NCI-H1694 treated with DMSO at 0.1 percent for 48 hours (cell line): ENCODE results near the gene SGF29.
"Not testable (repeated sequence)": the region's sequence is repeated elsewhere in the genome, so short reads cannot be mapped to it uniquely, and the experiment has no call there.

ENCODE experiments used
- DNase-seq: peaks from one replicate; lab custom pipeline; 2025; lab: John Stamatoyannopoulos, UW

Gene SGF29

DNA sequence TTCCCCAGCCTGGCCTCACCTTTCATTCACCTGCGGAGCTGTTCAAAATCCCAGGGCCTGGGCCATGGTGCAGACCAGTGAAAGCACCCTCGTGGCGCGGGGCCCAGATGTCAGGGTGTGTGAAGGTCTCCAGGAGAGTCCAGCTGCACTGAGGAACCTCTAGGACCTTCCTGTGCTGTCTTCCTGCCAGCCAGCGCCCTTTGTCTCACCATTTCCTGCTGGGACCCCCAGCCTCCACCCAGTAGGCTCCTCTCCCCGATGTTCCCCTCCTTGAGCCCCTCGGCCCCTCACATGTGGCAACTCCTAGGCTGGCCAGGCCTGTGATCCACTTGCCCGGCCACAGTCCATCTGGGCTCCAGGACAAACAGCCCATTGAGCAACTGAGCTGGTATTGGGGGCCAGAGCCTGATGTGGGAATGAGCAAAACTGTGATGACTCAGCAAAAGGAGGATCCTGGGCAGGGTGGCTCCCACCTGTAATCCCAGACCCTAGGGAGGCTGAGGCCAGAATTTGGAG, 42.5 kb downstream of the SGF29 start:
- DNase-seq = no peak

DNA sequence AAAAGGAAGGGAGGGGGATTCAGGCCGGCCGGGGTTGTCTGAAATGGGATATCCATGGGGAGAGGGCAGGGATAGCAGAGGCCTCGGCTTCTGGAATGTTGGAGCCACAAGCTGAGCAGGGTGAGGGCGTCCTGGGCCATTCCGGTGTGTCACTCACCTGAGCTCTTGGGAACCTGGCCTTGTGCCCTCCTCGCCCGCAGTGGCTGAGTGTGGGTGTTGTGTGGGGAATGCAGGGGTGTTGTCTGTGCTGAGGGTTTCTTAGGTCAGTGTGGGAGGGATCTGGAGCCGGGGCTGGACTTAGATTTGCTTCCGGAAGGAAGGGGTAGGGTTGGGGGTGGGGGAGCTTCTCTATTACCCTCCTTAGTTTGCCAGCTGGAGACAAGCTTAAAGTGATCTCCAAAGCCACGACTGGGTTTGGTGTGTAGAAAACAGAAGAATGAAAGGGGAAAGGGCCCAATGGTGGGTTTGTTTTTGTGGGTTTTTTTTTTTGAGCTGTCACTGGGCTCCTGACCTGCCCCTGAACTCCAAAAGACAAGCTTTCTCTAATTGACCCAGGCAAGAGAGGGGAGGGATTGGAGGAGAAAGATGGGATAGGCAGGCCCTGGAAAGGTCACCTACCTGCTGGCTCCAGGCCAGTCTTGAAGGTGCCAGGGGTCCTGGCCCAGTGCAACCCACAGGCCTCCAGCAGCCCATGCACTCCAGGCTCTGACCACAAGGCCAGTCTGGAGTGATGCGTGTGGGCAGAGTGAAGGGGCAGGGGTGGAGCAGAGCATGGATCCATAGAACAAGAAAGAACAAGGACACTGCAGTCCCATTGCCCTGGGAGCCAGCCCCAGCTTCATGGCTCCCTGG, 43.3 kb downstream of the SGF29 start, which contains the start of gene SULT1A2:
Gene SULT1A2 (minus strand): TSS at position 211 of the 852 bp plus-strand sequence. CDS start 1,120 bp downstream, outside the sequence.
- DNase-seq = no peak

GRCh38 chr16:28597692-28598261, 44.1 kb downstream of the SGF29 start:
- no peak for DNase-seq

DNA sequence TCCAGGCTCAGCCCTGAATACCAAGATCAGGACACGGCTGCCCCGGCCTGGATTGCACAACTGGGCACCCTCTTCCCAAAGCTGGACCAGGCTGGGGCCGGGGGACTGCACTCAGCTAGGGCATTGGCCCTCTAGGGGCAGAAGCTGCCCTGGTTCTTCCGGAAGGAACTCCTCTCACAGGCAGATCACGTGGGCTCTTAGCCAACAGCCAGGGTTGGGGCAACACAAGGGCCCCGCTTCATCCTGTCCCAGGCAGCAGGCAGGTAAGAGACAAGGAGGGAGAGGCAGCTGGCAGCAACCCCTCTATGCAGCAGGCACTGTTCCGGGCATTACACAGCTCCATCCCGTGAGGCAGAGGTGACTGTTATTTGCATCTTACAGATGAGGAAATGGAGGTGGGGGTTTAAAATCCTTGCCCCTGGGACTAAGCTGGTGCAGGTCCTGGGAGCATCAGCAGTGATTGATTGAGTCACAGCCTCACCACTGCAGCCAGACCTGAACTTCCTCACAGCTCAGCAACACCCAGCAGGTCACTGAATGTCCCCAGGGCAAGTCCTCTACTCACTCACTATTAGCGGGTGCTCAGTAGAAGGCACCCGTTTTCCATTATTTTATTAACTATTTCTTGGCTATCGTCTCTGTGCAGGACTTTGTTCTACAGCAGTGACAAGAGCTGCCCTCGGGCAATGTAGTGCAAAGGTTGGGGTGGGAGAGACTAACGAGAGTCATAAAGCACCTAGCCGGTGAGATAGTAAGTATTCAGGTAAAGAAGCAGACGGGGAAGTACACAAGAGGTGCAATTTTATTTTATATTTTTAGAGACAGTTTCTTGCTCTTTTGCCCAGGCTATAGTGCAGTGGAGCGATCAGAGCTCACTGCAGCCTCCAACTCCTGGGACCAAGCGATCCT, 45.9 kb downstream of the SGF29 start:
- not testable (repeated sequence) for DNase-seq

- DNase-seq = not testable (repeated sequence)
These were observed 47.2 kb downstream of the SGF29 start for GRCh38 chr16:28600965-28601364.

- DNase-seq = not testable (repeated sequence)
These were observed 47.9 kb downstream of the SGF29 start for GRCh38 chr16:28601589-28601988.

GRCh38 chr16:28602062-28602461, 48.3 kb downstream of the SGF29 start:
- DNase-seq = not testable (repeated sequence)

GRCh38 chr16:28602529-28602928, 48.8 kb downstream of the SGF29 start:
- DNase-seq = no peak

GRCh38 chr16:28603381-28604185, 49.9 kb downstream of the SGF29 start:
- no peak for DNase-seq

DNA sequence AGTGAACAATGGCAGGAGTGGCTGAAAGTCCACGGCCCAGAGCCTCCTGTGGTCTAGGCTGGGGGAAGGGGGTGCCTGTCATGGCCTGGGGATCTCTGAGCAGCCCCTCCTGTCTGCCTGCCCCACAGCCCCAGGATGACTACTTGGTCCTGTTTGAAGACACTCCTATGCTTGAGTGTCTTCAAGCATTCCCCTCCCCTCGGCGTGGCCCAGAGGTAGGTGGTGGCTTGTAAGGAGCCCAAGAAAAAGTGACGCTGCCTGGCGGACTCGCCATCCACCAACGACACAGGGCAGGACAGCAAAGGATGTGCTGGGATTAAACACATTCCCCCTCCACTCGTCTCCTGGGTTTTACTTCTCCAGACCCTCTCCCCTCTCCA, 50.5 kb downstream of the SGF29 start:
- DNase-seq = no peak

- no peak for DNase-seq
These were observed 52.8 kb downstream of the SGF29 start for GRCh38 chr16:28606291-28607115.

DNA sequence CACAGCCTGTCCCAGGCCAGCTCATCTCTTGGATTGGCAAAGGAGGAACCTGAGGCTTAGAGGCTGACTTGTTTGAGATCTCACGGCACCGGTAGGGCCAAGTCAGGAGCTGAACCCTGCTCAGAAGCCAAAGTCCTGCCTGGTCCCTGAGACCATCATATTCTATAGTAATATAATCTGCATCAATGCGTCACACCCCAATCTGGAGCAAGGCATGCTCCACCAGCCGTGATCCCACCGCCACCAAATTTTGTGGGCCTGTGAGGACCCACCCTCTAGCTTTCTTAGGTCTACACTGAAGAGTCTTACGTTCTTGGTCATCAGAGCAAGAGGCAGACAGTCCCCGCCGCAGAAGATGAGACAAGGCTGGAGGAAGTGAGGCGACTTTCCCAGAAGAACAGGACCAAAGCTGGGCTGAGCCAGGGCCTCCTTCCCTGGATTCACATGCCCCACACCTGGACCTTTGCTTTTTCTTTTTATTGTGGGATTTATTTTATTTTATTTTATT, 53.5 kb downstream of the SGF29 start:
- DNase-seq = no peak

- not testable (repeated sequence) for DNase-seq
These were observed 54.2 kb downstream of the SGF29 start for GRCh38 chr16:28607681-28608495.

- not testable (repeated sequence) for DNase-seq
These were observed 54.7 kb downstream of the SGF29 start for GRCh38 chr16:28608496-28608808.

DNA sequence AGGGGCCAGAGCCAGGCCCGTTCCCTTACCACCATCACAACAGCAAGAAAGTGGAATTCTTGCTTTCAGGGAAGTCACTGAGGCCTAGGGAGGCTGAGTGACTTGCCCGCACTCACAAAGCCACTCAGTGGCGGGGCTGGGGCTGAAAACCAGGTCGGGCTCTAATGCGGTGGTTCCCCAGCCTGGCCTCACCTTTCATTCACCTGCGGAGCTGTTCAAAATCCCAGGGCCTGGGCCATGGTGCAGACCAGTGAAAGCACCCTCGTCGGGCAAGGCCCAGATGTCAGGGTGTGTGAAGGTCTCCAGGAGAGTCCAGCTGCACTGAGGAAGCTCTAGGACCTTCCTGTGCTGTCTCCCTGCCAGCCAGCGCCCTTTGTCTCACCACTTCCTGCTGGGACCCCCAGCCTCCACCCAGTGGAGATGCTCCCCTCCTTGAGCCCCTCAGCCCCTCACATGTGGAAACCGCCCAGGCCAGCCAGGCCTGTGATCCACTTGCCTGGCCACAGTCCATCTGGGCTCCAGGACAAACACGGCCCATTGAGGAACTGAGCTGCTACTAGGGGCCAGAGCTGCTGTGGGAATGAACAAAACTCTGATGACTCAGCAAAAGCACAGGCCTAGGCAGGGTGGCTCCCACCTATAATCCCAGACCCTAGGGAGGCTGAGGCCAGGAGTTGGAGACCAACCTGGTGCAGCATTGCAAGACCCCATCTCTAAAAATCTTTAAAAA, 55.3 kb downstream of the SGF29 start:
- not testable (repeated sequence) for DNase-seq

DNA sequence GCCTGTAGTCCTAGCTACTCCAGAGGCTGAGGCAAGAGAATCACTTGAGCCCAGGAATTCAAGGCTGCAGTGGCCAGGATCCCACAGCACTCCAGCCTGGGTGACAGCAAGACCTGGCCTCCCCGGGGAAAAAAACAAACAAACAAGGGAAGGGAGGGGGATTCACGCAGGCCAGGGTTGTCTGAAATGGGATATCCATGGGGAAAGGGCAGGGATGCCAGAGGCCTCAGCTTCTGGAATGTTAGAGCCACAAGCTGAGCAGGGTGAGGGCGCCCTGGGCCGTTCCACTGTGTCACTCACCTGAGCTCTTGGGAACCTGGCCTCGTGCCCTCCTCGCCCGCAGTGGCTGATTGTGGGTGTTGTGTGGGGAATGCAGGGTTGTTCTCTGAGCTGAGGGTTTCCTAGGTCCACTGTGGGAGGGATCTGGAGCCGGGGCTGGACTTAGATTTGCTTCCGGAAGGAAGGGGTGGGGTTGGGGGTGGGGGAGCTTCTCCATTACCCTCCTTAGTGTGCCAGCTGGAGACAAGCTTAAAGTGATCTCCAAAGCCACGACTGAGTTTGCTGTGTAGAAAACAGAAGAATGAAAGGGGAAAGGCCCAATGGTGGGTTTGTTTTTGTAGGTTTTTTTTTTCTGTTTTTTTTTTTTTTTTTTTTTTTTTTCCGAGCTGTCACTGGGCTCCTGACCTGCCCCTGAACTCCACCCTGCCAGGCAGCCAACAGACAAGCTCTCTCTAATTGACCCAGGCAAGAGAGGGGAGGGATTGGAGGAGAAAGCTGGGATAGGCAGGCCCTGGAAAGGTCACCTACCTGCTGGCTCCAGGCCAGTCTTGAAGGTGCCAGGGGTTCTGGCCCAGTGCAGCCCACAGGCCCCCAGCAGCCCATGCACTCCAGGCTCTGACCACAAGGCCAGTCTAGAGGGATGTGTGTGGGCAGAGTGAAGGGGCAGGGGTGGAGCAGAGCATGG, 56.2 kb downstream of the SGF29 start, which contains the start of gene SULT1A1:
Gene SULT1A1 (minus strand): TSS at position 414 of the 964 bp plus-strand sequence. CDS start 1,189 bp downstream, outside the sequence.
- DNase-seq = no peak

DNA sequence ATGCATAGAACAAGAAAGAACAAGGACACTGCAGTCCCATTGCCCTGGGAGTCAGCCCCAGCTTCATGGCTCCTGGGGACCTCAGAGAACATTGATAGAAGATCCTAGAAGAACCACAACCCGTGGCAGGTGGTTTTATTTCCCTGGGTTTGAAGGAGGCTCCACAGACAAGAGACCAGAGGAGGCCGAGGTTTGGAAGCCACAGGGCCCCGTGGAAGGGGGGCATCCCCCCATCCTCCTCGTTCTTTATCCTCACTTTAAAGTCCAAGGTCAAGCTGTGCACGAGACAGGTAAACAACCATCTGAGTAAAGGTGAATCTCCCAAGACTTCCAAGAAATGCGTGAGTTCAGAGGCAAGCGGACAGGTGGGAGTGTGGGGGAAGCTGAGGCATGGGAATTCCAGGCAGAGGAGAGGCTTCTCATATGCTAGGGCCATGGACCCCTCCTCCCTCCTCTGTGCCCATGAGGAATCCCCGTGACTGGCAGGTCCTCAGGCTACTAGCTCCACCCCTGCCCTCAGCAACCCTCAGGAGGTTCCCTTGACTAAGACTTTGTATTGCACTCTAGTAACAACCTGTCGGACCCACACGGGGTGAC, 57.0 kb downstream of the SGF29 start:
- no peak for DNase-seq
